ENCODE results near the gene TRIP4. TPM values are rescaled to one million over a fixed set of nuclear protein-coding genes. Genes with fewer than 3 reads are reported as not detected.
A peak's percentile ranks its signal among the peaks of the same experiment; 100 is the strongest.

TRIP4 gene
- total RNA-seq, 1 experiment from 2014 or later, result 18.3 TPM

GRCh38 chr15:64460206-64460723, 72.6 kb downstream of the TRIP4 start, which contains the start of gene ZNF609:
Gene ZNF609 (plus strand): TSS chr15:64460578. CDS start chr15:64499420, 38,842 bp downstream.
- ATAC-seq, result peak; percentile 90
- peak within 1 kb of the TSS; percentile 49 to 65 for H3K4me3 ChIP-seq (replicated peaks in 1 of 2; ENCODE audit: low read depth in 1 of 2, low read length in 2 of 2)
- peaks cover 16 to 19% of the 10 kb centered on the region in 2 experiments for H3K4me1 ChIP-seq (ENCODE audit: control insufficient read depth in 1 of 2, insufficient read depth in 2 of 2, low read length in 2 of 2)
- RAD21 ChIA-PET (ENCODE audit: low non-redundant PET in 1 of 2, low total read pairs in 2 of 2, uncharacterized antibody in 2 of 2, unreplicated experiment in 2 of 2), result no interaction called here
- 0 out of 2 replicates have a peak, but pooled peaks cover 3% of the 10 kb centered on the region for H3K9me2 ChIP-seq (ENCODE audit: insufficient read depth)
- H4K20me1 ChIP-seq (ENCODE audit: insufficient read depth), result no peaks in the 10 kb centered on the region; the same call in 1 of the 2 replicates
- H3K4me2 ChIP-seq (ENCODE audit: low read length), result peak within 1 kb of the TSS; percentile 86
- intact Hi-C loops (cut with micrococcal nuclease), result loop anchor here (5.0 kb wide), 2 partner anchors 73 to 958 kb away; partner anchors contain the start of genes TRIP4 and USP3
- H2AFZ ChIP-seq (ENCODE audit: low read depth, low read length, poor library complexity, severe bottlenecking), result peak within 1 kb of the TSS; percentile 78
- H3K79me2 ChIP-seq (ENCODE audit: insufficient read depth, low read length), result peaks cover 41% of the 10 kb centered on the region
- peak within 1 kb of the TSS; percentile 61 for H3K9ac ChIP-seq (ENCODE audit: low read length)
- POLR2A ChIA-PET, result interaction anchor here (0.6 to 1.3 kb wide), 3 partner anchors 9 to 205 kb away, joined by 3 to 8 read pairs (median 5); no protein-coding TSS in a partner anchor
- H3K27ac ChIP-seq (ENCODE audit: low read depth, low read length), result peak within 1 kb of the TSS; percentile 60
- no peaks in the 10 kb centered on the region for H3K27me3 ChIP-seq (ENCODE audit: insufficient read depth, low read length)
- H3K9me3 ChIP-seq (ENCODE audit: control insufficient read depth in 1 of 2, insufficient read depth in 1 of 2, low read depth in 1 of 2, low read length in 2 of 2), result no peaks in the 10 kb centered on the region
- H3K36me3 ChIP-seq (ENCODE audit: control insufficient read depth in 1 of 2, insufficient read depth in 2 of 2, low read length in 2 of 2), result peaks cover 0 to 4% of the 10 kb centered on the region in 2 experiments; a peak in 1 of 4 replicates
- DNase-seq (ENCODE audit: low read depth, low spot score), result peak; percentile 95
- CTCF ChIA-PET, result no interaction called here
- no TSS peak for BruUV-seq (replicated peaks)
- TF ChIP-seq JUND (IDR thresholded peaks at IDR 0.05), result peak; percentile 99
- peak; percentile 60; the same call in 1 of the 2 replicates for TF ChIP-seq SRF (IDR thresholded peaks at IDR 0.05; ENCODE audit: low read depth)
- peak; percentile 70 for TF ChIP-seq SIN3A (IDR thresholded peaks at IDR 0.05; ENCODE audit: low read depth)
- no peak for TF ChIP-seq ATF3 (IDR thresholded peaks at IDR 0.05)
- TF ChIP-seq EZH2 (IDR thresholded peaks at IDR 0.05), result no peak
- TF ChIP-seq REST (IDR thresholded peaks at IDR 0.05; ENCODE audit: low read depth), result no peak
- no peak for TF ChIP-seq CTCF (IDR thresholded peaks at IDR 0.05 in 2 of 3, conservative IDR thresholded peaks at IDR 0.05 in 1 of 3; ENCODE audit: borderline replicate concordance in 1 of 3, insufficient read depth in 1 of 3, low read depth in 2 of 3, low read length in 2 of 3)
- TF ChIP-seq FOSL1 (IDR thresholded peaks at IDR 0.05; ENCODE audit: low read depth), result no peak
- peak; percentile 100 for TF ChIP-seq SP1 (IDR thresholded peaks at IDR 0.05; ENCODE audit: low read depth)
- TF ChIP-seq CBX3 (IDR thresholded peaks at IDR 0.05; ENCODE audit: low read depth), result peak; percentile 98
- no peak for TF ChIP-seq EZH2phosphoT487 (IDR thresholded peaks at IDR 0.05; ENCODE audit: borderline replicate concordance)
- TF ChIP-seq POLR2A (IDR thresholded peaks at IDR 0.05; ENCODE audit: borderline replicate concordance, extremely low read depth, insufficient read depth, insufficient read length), result no peak
- peak; percentile 86 for TF ChIP-seq YY1 (IDR thresholded peaks at IDR 0.05; ENCODE audit: extremely low read depth, insufficient replicate concordance, low read depth, low read length)
- TF ChIP-seq ZNF274 (IDR thresholded peaks at IDR 0.05; ENCODE audit: low read depth, low read length), result no peak
- TF ChIP-seq MAX (IDR thresholded peaks at IDR 0.05), result peak; percentile 49; the same call in 1 of the 2 replicates
- peak; percentile 74 for TF ChIP-seq POLR2AphosphoS5 (IDR thresholded peaks at IDR 0.05; ENCODE audit: low read depth, low read length)
- no peak; the same call in 1 of the 2 replicates for TF ChIP-seq CEBPB (IDR thresholded peaks at IDR 0.05; ENCODE audit: low read depth)
- TF ChIP-seq RAD21 (IDR thresholded peaks at IDR 0.05; ENCODE audit: low read depth), result peak; percentile 19
- peak; percentile 55; the same call in 1 of the 2 replicates for TF ChIP-seq ZFX (IDR thresholded peaks at IDR 0.05)
- TF ChIP-seq TCF7L2 (IDR thresholded peaks at IDR 0.05; ENCODE audit: borderline replicate concordance, extremely low read depth, insufficient read depth, insufficient read length), result peak; percentile 66

Measured in HCT116 (cell line).